Measurements from ENCODE around the gene ADAM10.

GRCh38 chr15:58541410-58542087 is 208.0 kb downstream of the ADAM10 start:
- TF ChIP-seq CTCF (conservative IDR thresholded peaks at IDR 0.05; ENCODE audit: low read length) (no peak), EZH2phosphoT487 (IDR thresholded peaks at IDR 0.05; ENCODE audit: borderline replicate concordance, low read depth, low read length) (no peak)
